ENCODE measurements around the gene LPA.

LPA gene

GRCh38 chr6:160513836-160514235 is 150.2 kb downstream of the LPA start:
- DNase-seq, result no peak

- no peak for DNase-seq
These were observed 153.0 kb downstream of the LPA start for GRCh38 chr6:160510976-160511617.

- DNase-seq, result no peak
These were observed 153.9 kb downstream of the LPA start for GRCh38 chr6:160510199-160510598.

- DNase-seq, result no peak
These were observed 154.5 kb downstream of the LPA start for GRCh38 chr6:160509610-160510009.

- DNase-seq, result no peak
These were observed 155.5 kb downstream of the LPA start for GRCh38 chr6:160508599-160508998.

- no peak for DNase-seq
These were observed 156.7 kb downstream of the LPA start for GRCh38 chr6:160507420-160507819.

- no peak for DNase-seq
These were observed 158.1 kb downstream of the LPA start for GRCh38 chr6:160505970-160506369.

- no peak for DNase-seq
These were observed 163.4 kb downstream of the LPA start for GRCh38 chr6:160500639-160501038.

GRCh38 chr6:160494576-160494975 is 169.5 kb downstream of the LPA start:
- no peak for DNase-seq

GRCh38 chr6:160489091-160489490 is 175.0 kb downstream of the LPA start:
- no peak for DNase-seq

GRCh38 chr6:160487116-160487515 is 177.0 kb downstream of the LPA start:
- no peak for DNase-seq

Measured in AML-193 (cell line).